ENCODE measurements around the gene SBF1.
"Not testable (repeated sequence)": the region's sequence is repeated elsewhere in the genome, so short reads cannot be mapped to it uniquely, and the experiment has no call there.

Gene SBF1

DNA sequence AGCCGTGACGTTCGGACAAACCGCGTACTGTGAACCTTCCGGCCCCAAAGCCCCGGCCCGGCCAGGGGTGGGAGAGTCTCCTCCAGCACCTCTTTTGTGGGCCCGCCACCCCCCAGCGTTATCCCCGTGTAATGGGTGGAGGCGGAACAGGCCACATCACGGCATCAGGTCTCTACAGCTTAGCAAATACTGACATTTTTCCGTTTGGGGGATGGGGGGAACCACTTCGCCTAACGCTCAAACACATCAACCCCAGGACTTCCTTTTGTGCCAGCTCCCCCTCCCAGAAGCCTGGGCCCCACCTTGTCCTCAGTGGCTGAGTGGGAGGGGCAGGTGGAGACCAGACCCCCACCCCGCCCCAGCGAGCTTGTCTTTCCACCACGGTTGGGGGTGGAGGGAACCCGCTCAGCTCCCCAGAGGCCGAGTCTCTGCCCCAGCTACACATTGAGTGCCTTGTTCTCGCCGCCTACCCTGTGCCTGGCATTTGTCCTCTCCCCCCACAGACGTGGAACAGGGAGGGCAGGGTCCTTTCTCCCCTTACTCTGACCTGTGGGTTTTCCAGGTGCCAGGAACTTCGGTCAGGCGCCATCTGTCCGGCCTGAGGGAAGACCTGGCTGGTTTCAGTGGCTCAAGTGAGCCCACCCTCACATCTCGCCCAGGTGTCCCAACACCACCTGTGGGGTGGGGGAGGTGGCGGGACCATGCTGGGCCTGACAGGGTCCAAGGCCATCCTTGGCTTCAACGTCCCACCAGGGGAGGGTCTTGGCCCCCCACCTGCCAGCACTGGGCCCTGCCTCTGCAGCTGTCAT, 29.6 kb downstream of the SBF1 start:
- DNase-seq (ENCODE audit: low read depth), result no peak

DNA sequence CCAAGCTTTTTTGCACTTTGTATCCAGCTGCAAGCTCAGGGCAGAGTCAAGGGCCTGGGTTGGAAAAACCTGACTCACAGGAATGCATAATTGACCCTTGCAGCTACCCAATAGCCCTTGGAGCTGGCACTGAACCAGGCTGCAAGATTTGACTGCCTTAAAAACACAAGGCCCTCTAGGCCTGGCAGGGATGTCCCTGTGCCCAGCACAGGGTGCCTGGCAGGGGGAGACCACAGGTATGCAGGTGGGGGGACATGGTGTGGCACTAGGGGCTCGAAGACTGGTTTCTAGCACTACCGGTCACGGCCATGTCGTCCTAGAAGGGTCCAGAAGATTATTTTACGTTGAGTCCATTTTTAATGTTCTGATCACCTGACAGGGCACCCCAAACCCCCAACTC, 30.2 kb downstream of the SBF1 start:
- DNase-seq (ENCODE audit: low read depth), result no peak

DNA sequence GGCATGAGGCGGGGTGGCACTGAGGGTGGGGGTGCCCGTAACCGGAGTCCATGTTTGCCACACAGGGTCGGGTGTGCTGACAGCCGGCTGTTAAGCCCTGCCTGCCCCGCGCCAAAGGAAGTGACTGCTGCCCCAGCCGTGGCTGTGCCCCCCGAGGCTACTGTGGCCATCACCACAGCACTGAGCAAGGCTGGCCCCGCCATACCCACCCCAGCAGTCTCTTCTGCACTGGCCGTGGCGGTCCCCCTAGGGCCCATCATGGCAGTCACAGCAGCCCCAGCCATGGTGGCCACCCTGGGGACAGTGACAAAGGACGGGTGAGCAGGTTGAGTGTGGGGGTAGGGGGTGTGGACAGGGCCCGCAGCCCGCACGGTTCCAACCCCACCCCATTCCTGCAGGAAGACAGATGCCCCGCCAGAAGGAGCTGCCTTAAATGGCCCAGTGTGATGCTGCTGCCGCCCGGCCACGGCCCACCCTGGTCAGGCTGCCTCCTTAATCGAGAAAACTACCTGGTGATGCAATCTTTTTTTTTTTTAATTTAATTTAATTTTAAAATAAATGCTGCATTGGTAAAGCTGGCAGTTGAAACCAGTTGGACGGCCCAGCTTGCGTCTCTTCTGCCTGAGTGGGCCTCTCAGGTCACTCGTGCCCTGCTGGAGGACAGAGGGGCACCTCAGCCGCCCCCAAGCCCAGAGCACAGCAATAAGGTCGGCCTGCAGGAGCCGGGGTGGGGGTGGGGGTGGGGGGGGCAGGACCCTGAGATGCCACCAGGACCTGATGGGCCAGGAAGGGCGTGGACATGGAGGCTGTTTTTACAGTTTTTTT, 30.8 kb downstream of the SBF1 start:
- no peak for DNase-seq (ENCODE audit: low read depth)

DNA sequence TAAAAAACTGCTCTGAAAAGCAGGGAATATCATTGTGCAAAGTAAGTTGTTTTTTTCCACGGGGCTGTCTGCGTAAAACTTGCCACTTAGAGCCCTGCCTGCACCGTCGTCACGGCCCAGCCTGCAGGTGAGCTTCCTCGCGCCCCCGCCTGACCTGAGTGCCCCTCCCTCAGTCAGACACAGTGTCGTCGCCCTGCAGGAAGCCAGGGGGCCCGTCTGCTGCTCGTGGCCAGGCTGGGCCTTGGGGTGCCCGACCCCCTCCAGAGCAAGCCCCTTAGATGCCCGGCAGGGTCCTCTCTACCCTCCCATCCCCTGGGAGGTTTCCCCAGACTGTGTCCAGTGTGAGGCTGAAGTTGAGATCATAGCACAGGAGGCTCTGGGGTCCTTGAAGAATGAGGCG, 31.6 kb downstream of the SBF1 start:
- DNase-seq (ENCODE audit: low read depth), result no peak

DNA sequence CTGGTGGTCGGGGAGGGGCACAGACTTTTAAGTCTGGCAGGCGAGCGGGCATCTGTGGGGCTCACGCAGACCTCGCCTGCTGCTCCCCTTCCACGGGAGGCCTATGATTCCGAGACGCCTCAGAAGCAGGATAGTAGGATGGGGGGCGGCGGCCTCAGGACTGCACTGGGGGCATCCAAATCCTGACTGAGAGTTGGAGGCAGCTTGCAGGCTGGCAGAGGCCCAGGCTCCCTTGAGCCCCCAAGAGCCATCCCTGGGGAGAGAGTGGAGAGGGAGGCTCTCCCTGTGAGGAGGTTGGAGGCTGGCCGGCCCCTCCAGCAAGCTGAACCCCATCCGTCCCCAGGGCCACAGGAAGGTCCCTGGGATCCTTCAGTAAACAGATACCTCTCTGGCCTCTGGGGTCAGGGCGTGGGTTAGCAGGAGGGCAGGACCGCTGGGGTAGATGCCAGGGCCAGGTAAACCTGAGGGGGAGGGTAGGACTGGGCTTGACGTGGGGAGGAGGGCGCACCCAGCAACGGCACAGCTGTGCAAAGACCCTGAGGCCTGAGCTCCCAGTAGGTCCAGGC, 33.3 kb downstream of the SBF1 start:
- DNase-seq (ENCODE audit: low read depth), result no peak

DNA sequence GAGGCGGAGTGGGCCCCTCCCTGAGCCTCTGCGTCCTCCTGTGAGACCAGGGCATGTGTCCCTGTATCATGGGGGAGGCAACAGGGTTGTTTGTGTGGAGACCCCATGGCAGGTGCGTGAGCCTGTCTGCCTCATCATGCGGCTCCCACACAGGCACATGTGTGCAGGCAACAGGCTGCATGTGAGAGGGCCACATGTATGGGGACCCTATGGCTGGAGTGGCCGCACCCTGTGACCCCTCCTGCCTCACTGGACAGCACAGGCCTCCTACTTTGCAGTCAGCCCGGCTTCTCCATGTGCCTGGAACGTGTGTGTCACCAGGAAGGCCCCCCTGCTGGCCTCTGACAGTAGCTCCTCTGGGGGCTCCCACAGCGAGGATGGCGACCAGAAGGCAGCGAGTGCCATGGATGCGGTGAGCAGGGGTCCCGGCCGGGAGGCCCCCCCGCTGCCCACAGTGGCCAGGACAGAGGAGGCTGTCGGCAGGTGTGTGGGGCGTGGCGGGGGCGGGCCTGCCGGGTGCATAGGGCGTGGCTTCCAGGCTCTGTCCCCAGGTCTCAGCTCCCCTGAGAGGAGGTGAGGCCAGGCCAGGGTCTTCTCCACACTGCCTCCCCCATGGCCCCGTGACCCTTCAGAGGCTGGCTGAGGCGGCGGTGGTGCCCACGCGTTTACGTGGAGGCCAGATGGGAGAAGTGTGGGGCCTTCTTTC, 34.1 kb downstream of the SBF1 start:
- no peak for DNase-seq (ENCODE audit: low read depth)

DNA sequence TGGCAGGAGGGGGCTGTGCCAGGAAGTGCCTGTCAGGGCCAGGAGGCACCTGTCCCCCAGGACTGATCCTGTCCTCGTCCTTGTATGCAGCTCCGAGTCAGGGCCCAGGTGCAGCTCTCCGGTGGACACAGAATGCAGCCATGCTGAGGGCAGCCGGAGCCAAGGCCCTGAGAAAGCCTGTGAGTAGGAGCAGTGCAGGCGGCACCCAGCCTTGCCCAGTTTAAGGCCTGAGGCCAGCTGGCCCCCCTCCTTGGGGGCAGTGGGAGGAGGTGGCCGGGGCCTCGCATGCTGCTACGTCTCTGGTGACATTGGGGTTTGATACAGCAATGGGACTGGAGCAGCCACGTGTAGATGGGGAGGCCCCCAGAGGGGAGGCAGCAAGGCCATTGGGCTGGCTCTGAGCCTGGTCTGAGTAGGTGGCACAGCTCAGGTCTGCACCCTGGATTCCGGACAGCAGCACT, 34.9 kb downstream of the SBF1 start:
- DNase-seq (ENCODE audit: low read depth), result no peak

DNA sequence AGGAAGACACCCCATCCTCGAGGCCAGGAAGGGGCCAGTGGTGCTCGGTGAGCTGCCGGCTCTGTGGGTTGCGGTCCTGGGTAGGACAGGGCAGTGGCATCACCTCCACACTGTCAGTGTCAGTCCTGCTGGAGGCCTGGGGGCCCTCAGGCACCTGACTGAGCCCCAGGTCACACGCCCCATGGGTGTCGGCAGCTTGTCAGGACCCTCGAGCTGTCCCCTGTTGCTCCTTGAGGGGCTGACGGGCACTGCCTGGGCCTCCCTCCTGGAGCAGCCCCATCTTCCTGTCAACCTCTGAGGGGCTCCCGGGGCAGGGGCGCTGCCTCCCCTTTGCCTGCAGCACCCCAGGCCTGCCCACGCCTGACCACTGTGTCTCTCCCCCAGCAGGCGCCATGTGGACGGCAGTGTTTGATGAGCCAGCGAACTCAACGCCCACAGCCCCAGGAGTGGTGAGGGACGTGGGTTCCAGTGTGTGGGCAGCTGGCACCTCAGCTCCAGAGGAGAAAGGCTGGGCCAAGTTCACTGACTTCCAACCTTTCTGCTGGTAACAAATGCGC, 35.4 kb downstream of the SBF1 start:
- DNase-seq (ENCODE audit: low read depth), result no peak

DNA sequence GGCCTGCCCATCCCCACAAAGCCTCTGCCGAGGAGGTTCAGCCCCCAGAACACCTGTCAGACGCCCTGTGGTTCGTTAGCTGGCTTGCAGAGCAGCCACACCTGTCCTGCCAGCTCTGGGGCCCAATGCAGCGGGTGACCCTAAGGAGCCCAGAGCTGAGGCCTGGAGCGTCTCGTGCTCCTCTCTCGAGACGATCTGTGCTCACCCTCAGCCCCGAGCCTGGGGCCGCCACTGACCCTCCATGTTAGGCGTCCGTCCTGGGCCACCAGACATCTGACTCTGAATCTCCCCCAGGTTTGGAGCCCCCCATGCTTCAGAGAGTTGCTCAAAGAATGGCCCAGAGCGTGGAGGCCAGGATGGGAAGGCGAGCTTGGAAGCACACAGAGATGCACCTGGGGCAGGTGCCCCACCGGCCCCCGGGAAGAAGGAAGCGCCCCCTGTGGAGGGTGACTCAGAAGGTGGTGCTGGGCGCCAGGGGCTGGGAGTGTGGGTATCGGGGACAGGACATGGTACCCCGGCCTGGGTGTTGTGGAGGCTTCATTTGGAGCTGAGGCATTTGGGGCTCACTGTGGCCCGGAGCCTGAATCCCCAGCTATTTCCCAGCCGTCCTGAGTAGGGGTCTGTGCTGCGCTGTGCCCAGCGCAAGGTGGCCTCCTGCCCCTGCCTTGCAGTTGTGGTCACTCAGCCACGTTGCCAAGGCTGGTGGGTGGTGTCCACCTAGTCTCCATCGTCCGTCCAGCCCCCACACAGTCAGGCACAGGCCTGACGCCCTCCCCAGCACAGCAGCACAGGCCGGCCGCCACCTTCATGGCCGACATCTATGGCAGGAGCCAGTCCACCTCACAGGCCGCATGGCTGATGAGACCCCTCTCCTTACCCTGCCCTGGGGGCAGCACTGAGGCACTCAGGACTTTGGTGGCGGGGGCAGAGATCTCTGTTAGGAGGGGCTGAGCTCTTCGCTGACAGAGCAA, 36.2 kb downstream of the SBF1 start:
- DNase-seq (ENCODE audit: low read depth), result no peak

DNA sequence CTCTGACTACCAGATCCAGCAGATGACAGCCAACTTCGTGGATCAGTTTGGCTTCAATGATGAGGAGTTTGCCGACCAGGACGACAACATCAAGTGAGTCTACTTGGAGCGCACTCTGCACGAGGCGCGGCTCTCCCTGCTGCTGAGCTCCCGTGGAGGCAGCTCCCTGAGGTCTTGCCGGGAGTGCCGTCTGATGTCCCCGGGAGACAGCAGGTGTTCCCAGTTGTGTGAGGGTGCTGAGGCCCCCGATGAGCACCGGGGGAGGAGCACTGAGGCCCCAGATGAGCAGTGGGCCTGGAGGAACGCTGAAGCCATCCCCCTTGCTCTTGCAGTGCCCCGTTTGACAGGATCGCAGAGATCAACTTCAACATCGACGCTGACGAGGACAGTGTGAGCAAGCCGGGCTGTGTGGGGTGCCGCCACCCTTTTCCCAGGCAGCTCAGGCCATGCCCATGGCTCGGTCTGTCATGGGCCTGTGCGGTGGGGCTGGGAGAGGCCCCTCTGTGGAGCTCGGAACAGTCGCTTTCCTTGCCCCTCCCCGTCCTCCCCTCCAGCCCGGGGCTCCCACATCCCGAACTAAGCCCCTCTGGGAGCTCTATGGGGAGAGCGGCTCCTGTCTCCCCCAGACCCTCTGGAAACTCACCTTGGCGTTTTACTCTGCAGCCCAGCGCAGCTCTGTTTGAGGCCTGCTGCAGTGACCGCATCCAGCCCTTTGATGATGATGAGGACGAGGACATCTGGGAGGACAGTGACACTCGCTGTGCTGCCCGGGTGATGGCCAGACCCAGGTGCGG, 37.1 kb downstream of the SBF1 start:
- DNase-seq (ENCODE audit: low read depth), result no peak

DNA sequence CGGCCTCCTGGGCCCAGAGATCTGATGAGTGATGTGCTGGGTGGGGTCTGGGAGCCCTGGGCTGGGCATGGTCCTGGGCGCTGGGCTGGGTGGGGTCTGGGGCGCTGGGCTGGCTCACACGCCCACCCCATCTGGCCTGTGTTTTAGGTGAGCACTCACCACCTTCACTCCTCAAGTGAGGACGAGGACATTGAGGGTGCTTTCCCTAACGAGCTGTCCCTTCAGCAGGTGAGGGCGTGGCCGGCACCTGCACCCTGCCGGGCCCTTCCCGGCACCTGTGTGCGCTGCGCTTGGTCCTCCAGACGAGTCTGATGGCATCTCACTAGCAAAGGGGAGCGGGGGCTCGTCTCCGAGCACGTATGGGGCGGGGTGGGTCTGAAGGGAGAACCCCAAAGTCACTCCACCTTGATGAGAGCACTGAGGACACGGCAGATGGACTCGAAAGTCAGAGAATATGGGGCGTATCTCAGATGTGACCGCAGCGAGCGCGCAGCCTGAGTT, 37.9 kb downstream of the SBF1 start:
- no peak for DNase-seq (ENCODE audit: low read depth)

DNA sequence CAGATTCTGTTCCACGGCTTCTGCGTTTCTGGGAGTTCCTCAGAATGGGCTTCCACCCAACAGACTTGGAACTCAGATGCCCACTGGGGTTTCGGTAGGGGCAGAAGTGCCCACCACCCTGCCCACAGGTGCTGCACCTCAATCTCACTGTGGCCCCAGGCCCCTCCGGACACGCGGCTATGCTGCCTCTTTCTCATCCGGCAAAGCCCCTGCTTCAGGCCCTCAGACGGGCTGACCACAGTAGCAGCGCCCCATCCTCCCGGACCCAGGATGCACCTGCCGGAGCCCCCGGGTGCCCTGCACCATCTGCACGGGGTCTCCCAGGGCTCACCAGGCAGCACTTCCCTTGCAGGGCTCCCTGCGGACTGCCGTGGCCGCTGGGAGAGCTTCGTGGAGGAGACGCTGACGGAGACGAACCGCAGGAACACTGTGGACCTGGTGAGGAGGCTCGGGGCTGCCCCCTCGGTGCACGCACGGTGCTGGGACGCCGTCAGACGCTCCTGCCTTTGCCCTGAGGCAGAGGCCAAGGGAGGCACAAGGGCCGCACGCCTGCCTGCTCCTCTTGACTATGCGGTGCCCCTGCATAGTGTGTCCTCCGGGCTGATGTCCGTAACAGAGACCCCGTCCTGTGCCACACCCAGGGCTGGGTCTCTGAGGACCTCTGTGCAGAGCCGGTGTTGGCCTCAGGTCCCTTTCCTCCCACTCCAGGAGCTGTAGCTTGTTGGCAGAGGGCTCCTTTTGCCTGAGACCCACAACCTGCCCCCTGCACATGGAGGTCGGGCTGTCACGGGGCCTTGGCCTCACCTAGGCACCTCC, 38.6 kb downstream of the SBF1 start:
- no peak for DNase-seq (ENCODE audit: low read depth)

DNA sequence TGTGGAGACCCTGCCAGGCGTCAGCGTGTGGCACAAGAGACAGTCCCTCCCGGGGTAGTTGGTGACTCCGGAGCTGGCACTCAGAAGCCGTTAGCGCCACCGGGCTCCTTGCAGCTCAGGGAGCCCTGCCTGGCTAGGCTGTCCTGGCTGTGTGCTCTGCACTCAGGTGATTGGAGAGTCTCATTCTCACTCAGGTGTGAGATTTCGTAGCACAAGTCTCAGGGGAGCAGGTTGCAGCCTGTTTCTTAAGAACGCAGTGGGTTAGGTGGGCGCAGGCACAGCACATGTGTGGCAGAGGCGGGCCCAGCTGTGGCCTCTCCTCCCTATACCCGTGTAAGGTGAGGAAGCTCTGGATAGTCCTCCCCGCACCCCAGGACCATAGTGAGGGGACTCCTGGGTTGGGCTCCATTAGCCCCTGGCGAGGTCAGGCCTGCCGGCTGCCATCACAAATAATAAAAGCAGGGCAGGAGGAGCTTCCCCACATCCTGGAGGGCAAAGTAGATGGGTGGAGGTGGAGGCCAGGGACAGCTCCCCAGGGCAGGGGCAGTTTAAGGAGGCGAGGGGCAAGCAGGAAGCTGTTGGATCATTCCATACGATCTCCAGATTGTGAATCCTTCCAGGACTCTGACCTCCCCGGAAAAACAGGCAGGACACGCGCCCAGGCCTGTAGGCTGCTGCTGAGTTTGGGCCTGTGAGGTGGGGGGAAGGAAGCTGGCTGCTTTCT, 39.4 kb downstream of the SBF1 start:
- no peak for DNase-seq (ENCODE audit: low read depth)

DNA sequence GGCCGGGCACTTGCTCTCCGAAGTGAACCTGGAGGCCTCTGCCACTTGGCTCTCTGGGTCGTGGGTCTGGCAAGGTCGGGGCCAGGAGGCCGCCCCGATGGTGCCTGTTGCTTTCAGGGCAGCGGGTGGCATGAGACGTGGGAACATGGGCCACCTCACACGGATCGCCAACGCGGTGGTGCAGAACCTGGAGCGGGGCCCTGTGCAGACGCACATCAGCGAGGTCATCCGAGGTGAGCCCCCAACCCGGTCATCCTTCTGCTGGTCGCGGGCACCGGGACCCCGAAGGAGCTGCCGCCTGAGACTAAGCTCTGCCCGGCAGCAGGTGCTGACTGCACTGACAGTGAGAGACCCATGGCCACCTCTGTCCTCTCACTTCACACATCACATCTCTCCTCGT, 40.0 kb downstream of the SBF1 start:
- no peak for DNase-seq (ENCODE audit: low read depth)

DNA sequence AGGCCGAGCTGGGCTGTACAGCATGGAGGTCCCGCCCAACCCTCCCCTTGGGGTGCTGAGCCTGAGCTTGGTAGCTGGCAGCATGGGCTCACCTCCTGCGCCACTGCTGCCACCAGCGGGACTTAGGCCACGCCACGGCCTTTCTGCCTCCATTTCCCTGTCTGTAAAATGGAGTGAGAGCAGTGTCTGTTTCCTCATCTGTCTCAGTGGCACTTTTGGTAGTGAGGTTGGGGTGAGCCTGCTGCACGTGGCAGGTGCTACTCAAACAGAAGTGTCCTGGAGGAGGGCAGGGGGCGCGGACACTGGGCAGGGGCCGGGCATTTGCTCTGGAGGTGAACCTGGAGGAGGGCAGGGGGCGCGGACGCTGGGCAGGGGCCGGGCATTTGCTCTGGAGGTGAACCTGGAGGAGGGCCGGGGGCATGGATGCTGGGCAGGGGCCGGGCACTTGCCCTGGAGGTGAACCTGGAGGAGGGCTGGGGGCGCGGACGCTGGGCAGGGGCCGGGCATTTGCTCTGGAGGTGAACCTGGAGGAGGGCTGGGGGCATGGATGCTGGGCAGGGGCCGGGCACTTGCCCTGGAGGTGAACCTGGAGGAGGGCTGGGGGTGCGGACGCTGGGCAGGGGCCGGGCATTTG, 41.8 kb downstream of the SBF1 start:
- not testable (repeated sequence) for DNase-seq (ENCODE audit: low read depth)

DNA sequence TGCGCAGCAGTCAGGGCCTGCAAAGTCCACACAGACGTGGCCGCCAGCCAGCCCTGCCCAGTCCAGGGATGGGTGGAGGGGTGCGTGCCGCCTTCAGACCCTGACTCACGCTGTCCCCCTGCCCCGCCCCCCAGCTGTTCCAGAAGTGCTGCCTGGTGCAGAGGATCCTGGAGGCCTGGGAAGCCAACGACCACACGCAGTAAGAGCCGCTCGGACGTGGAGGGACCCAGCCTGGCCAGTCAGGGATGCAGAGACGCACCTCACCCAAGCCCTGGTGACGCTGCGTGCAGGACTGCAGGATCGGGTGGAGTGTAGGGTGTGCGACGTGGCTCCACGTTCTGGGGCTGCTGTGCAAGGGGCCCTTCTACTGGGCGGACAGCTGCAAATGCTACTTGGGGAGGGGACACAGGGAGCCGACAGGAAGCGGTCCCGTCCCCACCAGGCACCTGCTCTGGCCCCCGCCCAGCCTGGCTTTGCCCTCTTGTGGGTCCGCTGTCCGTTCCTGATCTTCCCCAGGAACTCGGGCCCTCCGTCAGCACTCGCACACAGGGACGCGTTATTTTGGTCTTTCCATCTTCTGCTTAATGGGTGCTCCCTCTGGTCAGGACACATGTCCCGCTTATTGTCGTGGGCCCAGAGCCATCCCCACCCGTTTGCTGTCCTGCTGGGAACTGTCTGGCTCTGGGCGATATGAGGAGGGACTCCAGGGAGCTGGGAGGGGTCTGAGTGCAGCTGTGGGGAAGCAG, 42.5 kb downstream of the SBF1 start:
- DNase-seq (ENCODE audit: low read depth), result no peak
